PFSK-1 (cell line): ENCODE measurements around the gene LSAMP.

Experiments used
- FOXP2 ChIP-seq: optimal IDR thresholded peaks from 2 replicates; pipeline ENCODE3; 2011; ENCODE audit warnings: borderline replicate concordance, control low read depth, inconsistent platforms; ENCODE audit not compliant: insufficient read depth; ENCODE audit errors: extremely low read length, extremely low read depth
- POLR2AphosphoS5 ChIP-seq: IDR thresholded peaks from 2 replicates; pipeline ENCODE4 v1.6.1; 2012; ENCODE audit warnings: low read depth, mild to moderate bottlenecking, control low read depth, low read length, moderate library complexity
- REST ChIP-seq, 2 experiments: IDR thresholded peaks; 2 replicates each; pipeline versions ENCODE4 v1.6.1 to v1.8.0; 2011 to 2012; ENCODE audit warnings: low read depth in 2 of 2, low read length in 2 of 2, control low read depth in 1 of 2, inconsistent platforms in 1 of 2, mild to moderate bottlenecking in 1 of 2, moderate library complexity in 1 of 2; ENCODE audit not compliant: insufficient read depth in 1 of 2
- SIN3A ChIP-seq: IDR thresholded peaks from 2 replicates; pipeline ENCODE4 v1.6.1; 2012; ENCODE audit warnings: mild to moderate bottlenecking, low read length, moderate library complexity, borderline replicate concordance; ENCODE audit not compliant: insufficient read depth
- TAF1 ChIP-seq: IDR thresholded peaks from 2 replicates; pipeline ENCODE4 v1.6.1; 2012; ENCODE audit warnings: low read length, control low read depth, borderline replicate concordance; ENCODE audit not compliant: insufficient read depth

GRCh38 chr3:116233711-116234357, 211.5 kb downstream of the LSAMP start:
- TF ChIP-seq REST (IDR thresholded peaks at IDR 0.05; ENCODE audit: insufficient read depth in 1 of 2, low read depth in 2 of 2, low read length in 2 of 2) (no peak), TAF1 (no peak), SIN3A (no peak), POLR2AphosphoS5 (no peak), FOXP2 (no peak)
